HG03045 (cell line): ENCODE results near the gene COL4A2.

Experiments used
- ATAC-seq: cut with Tn5 transposase; IDR thresholded peaks from one replicate; pipeline ENCODE4 v1.9.1; 2021; ENCODE audit warnings: mild to moderate bottlenecking, moderate library complexity; ENCODE audit not compliant: unreplicated experiment

Gene COL4A2

GRCh38 chr13:110396913-110397381 is 89.9 kb downstream of the COL4A2 start:
- no peak for ATAC-seq

GRCh38 chr13:110397436-110398115 is 90.5 kb downstream of the COL4A2 start:
- no peak for ATAC-seq

- no peak for ATAC-seq
These were observed 91.8 kb downstream of the COL4A2 start for GRCh38 chr13:110398564-110399507.

GRCh38 chr13:110399801-110400200 is 92.7 kb downstream of the COL4A2 start:
- ATAC-seq = no peak

- ATAC-seq = no peak
These were observed 93.9 kb downstream of the COL4A2 start for GRCh38 chr13:110400786-110401533.

GRCh38 chr13:110402299-110403069 is 95.4 kb downstream of the COL4A2 start:
- no peak for ATAC-seq

GRCh38 chr13:110403315-110403714 is 96.2 kb downstream of the COL4A2 start:
- ATAC-seq = no peak

GRCh38 chr13:110403721-110404120 is 96.6 kb downstream of the COL4A2 start:
- ATAC-seq = no peak

GRCh38 chr13:110404321-110404720 is 97.2 kb downstream of the COL4A2 start:
- ATAC-seq = no peak

- ATAC-seq = no peak
These were observed 98.7 kb downstream of the COL4A2 start for GRCh38 chr13:110405597-110406450.

- no peak for ATAC-seq
These were observed 99.9 kb downstream of the COL4A2 start for GRCh38 chr13:110407021-110407420.

GRCh38 chr13:110407531-110407930 is 100.4 kb downstream of the COL4A2 start:
- no peak for ATAC-seq

- ATAC-seq = no peak
These were observed 101.2 kb downstream of the COL4A2 start for GRCh38 chr13:110408286-110408685.

- ATAC-seq = no peak
These were observed 102.5 kb downstream of the COL4A2 start for GRCh38 chr13:110409581-110409992.

GRCh38 chr13:110410000-110410399 is 102.9 kb downstream of the COL4A2 start:
- ATAC-seq = no peak

GRCh38 chr13:110410936-110411687 is 104.0 kb downstream of the COL4A2 start:
- no peak for ATAC-seq

- ATAC-seq = no peak
These were observed 104.6 kb downstream of the COL4A2 start for GRCh38 chr13:110411688-110412059.

GRCh38 chr13:110412132-110412914 is 105.2 kb downstream of the COL4A2 start:
- peak; percentile 82 for ATAC-seq
